Hematopoietic multipotent progenitor cell treated with erythropoietin and hydrocortisone succinate and interleukin-3 and kit ligand, for 6 days (in vitro differentiated cells): ENCODE results near the gene IGF1R.
"Not testable (repeated sequence)": the region's sequence is repeated elsewhere in the genome, so short reads cannot be mapped to it uniquely, and the experiment has no call there.

Experiments
- DNase-seq: peaks from one replicate; pipeline ENCODE4 v3.0.0-alpha.2; 2015

The IGF1R gene

GRCh38 chr15:98647774-98648653 lies at the start of gene IGF1R:
TSS of gene IGF1R (plus strand) at chr15:98648539. CDS start at chr15:98649582, 1,043 bp downstream.
- peak; percentile 92 for DNase-seq

- DNase-seq, result peak; percentile 37
These were observed 48.2 kb upstream of the IGF1R start for GRCh38 chr15:98599909-98600691.

GRCh38 chr15:98604983-98605382 lies 43.4 kb upstream of the IGF1R start:
- DNase-seq, result no peak

- DNase-seq, result no peak
These were observed 39.0 kb upstream of the IGF1R start for GRCh38 chr15:98609144-98609852.

GRCh38 chr15:98610991-98611390 lies 37.3 kb upstream of the IGF1R start:
- DNase-seq, result no peak

- no peak for DNase-seq
These were observed 36.5 kb upstream of the IGF1R start for GRCh38 chr15:98611808-98612207.

GRCh38 chr15:98612490-98613110 lies 35.7 kb upstream of the IGF1R start:
- DNase-seq, result no peak

GRCh38 chr15:98614681-98615080 lies 33.7 kb upstream of the IGF1R start:
- no peak for DNase-seq

GRCh38 chr15:98616397-98616796 lies 31.9 kb upstream of the IGF1R start:
- no peak for DNase-seq

GRCh38 chr15:98617328-98617980 lies 30.9 kb upstream of the IGF1R start:
- no peak for DNase-seq

- not testable (repeated sequence) for DNase-seq
These were observed 29.8 kb upstream of the IGF1R start for GRCh38 chr15:98618576-98618975.

- no peak for DNase-seq
These were observed 28.3 kb upstream of the IGF1R start for GRCh38 chr15:98620020-98620419.

- no peak for DNase-seq
These were observed 27.3 kb upstream of the IGF1R start for GRCh38 chr15:98621021-98621420.

GRCh38 chr15:98625614-98626013 lies 22.7 kb upstream of the IGF1R start:
- DNase-seq, result no peak

- no peak for DNase-seq
These were observed 22.2 kb upstream of the IGF1R start for GRCh38 chr15:98626153-98626552.

- DNase-seq, result no peak
These were observed 20.1 kb upstream of the IGF1R start for GRCh38 chr15:98628216-98628615.

- no peak for DNase-seq
These were observed 12.5 kb upstream of the IGF1R start for GRCh38 chr15:98635848-98636247.

GRCh38 chr15:98643115-98643514 lies 5.2 kb upstream of the IGF1R start:
- DNase-seq, result peak; percentile 61

- DNase-seq, result no peak
These were observed 1.8 kb upstream of the IGF1R start for GRCh38 chr15:98646546-98647025.

GRCh38 chr15:98647026-98647773 lies 1.1 kb upstream of the IGF1R start:
- DNase-seq, result peak; percentile 58
